HepG2 (cell line): Measurements from ENCODE around the gene CALN1. TPM values are rescaled to one million over a fixed set of nuclear protein-coding genes. Genes with fewer than 3 reads are reported as not detected.

Source experiments
- ATAC-seq: fragments of 200-7000 bp; cut with Tn5 transposase; 3 replicates; pipeline ENCODE4 v1.9.1; 2020; ENCODE audit warnings: mild to moderate bottlenecking, moderate library complexity
- BruUV-seq: library from RNA; stranded (reverse); fragments of 400-500 nt; replicated peaks from 2 replicates; lab custom pipeline; 2021; lab: Mats Ljungman, UMichigan
- CTCF ChIA-PET: fragments of 300-600 bp; formaldehyde crosslinking; extraction: SDS; loops from one replicate; lab custom pipeline; 2021; ENCODE audit warnings: low total read pairs, inconsistent platforms, low intra/inter-chr PET ratio; lab: Yijun Ruan, JAX
- POLR2A ChIA-PET: fragments of 350-600 bp; sonication (Branson Sonifier 250); formaldehyde crosslinking; loops from one replicate; lab custom pipeline; 2020; ENCODE audit warnings: antibody characterized with exemption, inconsistent platforms; lab: Yijun Ruan, JAX
- DNase-seq: peaks from one replicate; pipeline ENCODE4 v3.0.0-alpha.2; 2015; ENCODE audit warnings: low spot score
- FAIRE-seq: peaks from 3 replicates; lab custom pipeline; 2011; peaks lifted over from hg19 to GRCh38; lab: Jason Lieb, UNC
- H2AFZ ChIP-seq: one replicate; pipeline ENCODE4 v1.6.1; 2011; ENCODE audit warnings: low read length, inconsistent platforms
- H3K27ac ChIP-seq: fragments of 300-600 bp; 3 replicates; pipeline ENCODE4 v1.8.0; 2011; ENCODE audit warnings: mixed run types, mild to moderate bottlenecking, mixed read lengths, low read length, inconsistent platforms; ENCODE audit not compliant: insufficient read depth; ENCODE audit errors: extremely low read length
- H3K27me3 ChIP-seq, 2 experiments: fragments of 200-600 bp in 1 of 2; 2 replicates in 1 of 2; 3 replicates in 1 of 2; pipeline versions ENCODE4 v1.6.0 to v1.8.0; 2011; ENCODE audit warnings: low read length in 2 of 2, mild to moderate bottlenecking in 2 of 2, moderate library complexity in 2 of 2, inconsistent platforms in 1 of 2; ENCODE audit not compliant: insufficient read depth in 2 of 2, control insufficient read depth in 1 of 2
- H3K36me3 ChIP-seq, 2 experiments: fragments of 200-600 bp in 1 of 2; replicated peaks in 1 of 2; 2 replicates in 1 of 2; 3 replicates in 1 of 2; pipeline versions ENCODE4 v1.5.1 to v1.8.0; 2011; ENCODE audit warnings: low read length in 2 of 2, inconsistent platforms in 1 of 2; ENCODE audit not compliant: insufficient read depth in 2 of 2, control insufficient read depth in 1 of 2
- H3K4me1 ChIP-seq: 2 replicates; pipeline ENCODE4 v1.5.1; 2012; ENCODE audit warnings: low read length, inconsistent platforms; ENCODE audit not compliant: insufficient read depth
- H3K4me2 ChIP-seq: 2 replicates; pipeline ENCODE4 v1.6.0; 2011; ENCODE audit warnings: low read depth, low read length, inconsistent platforms
- H3K4me3 ChIP-seq, 3 experiments: fragments of 200-600 bp in 1 of 3; sonication (generic), shearing (Covaris generic) in 1 of 3; replicated peaks in 1 of 3; 2 replicates each; pipeline ENCODE4 v1.5.1; 2011 to 2016; ENCODE audit warnings: low read length in 3 of 3, inconsistent platforms in 2 of 3, low read depth in 2 of 3, mild to moderate bottlenecking in 2 of 3, control low read depth in 1 of 3, mixed read lengths in 1 of 3; ENCODE audit not compliant: insufficient read depth in 1 of 3
- H3K79me2 ChIP-seq: one replicate; pipeline ENCODE4 v1.6.1; 2011; ENCODE audit warnings: low read length, inconsistent platforms; ENCODE audit not compliant: insufficient read depth
- H3K9ac ChIP-seq: 2 replicates; pipeline ENCODE4 v1.6.0; 2011; ENCODE audit warnings: mild to moderate bottlenecking, low read depth, low read length, inconsistent platforms; ENCODE audit not compliant: insufficient read depth
- H3K9me3 ChIP-seq: 2 replicates; pipeline ENCODE4 v1.5.1; 2012; ENCODE audit warnings: mild to moderate bottlenecking, low read length
- H4K20me1 ChIP-seq: 2 replicates; pipeline ENCODE4 v1.6.0; 2011; ENCODE audit warnings: inconsistent platforms, mild to moderate bottlenecking, low read length, moderate library complexity; ENCODE audit not compliant: insufficient read depth
- FOXK1 ChIP-seq: sonication (generic); formaldehyde crosslinking; IDR thresholded peaks from 2 replicates; pipeline ENCODE4 v1.4.0; 2020; ENCODE audit warnings: low read depth, missing genetic modification reagents, borderline replicate concordance
- KLF12 ChIP-seq: sonication (generic); formaldehyde crosslinking; IDR thresholded peaks from 2 replicates; pipeline ENCODE4 v1.4.0; 2020; ENCODE audit warnings: missing genetic modification reagents, borderline replicate concordance
- MAF1 ChIP-seq: sonication (generic); formaldehyde crosslinking; IDR thresholded peaks from 2 replicates; pipeline ENCODE4 v1.5.0; 2020; ENCODE audit warnings: missing genetic modification reagents, borderline replicate concordance
- MIER3 ChIP-seq: IDR thresholded peaks from 2 replicates; pipeline ENCODE4 v1.6.1; 2016; ENCODE audit warnings: missing compliant biosample characterization, borderline replicate concordance
- MTF1 ChIP-seq: sonication (generic); formaldehyde crosslinking; IDR thresholded peaks from 2 replicates; pipeline ENCODE4 v1.5.0; 2020; ENCODE audit warnings: missing genetic modification reagents
- PCBP2 ChIP-seq: fragments of 200-400 bp; formaldehyde crosslinking; optimal IDR thresholded peaks from 2 replicates; pipeline ENCODE3; 2018; ENCODE audit warnings: low read length, low read depth; ENCODE audit not compliant: poor library complexity, severe bottlenecking
- SMARCC2 ChIP-seq: fragments of 450-650 bp; IDR thresholded peaks from 2 replicates; pipeline ENCODE4 v1.6.1; 2017; ENCODE audit warnings: antibody characterized with exemption, mild to moderate bottlenecking
- SRSF1 ChIP-seq: fragments of 200-400 bp; formaldehyde crosslinking; optimal IDR thresholded peaks from 2 replicates; pipeline ENCODE3; 2017; ENCODE audit warnings: mild to moderate bottlenecking, low read depth, low read length, moderate library complexity
- ZNF333 ChIP-seq: sonication (generic); formaldehyde crosslinking; IDR thresholded peaks from 2 replicates; pipeline ENCODE4 v1.4.0; 2020; ENCODE audit warnings: mild to moderate bottlenecking, missing genetic modification reagents, borderline replicate concordance
- WGBS: methylation state at CpG from one replicate; pipeline ENCODE4 v1.1.6; 2017; ENCODE audit warnings: low lambda C conversion rate; 5-methylcytosine and 5-hydroxymethylcytosine counted together
- in situ Hi-C: cut with HindIII; loops from 2 replicates; pipeline ENCODE4 v1.10.0; 2017; ENCODE audit warnings: low pct_unique_long_range_greater_than_20kb; ENCODE audit not compliant: extremely low pct_ligation_motif_present
- intact Hi-C: fragments of 100-400 bp; cut with micrococcal nuclease; formaldehyde crosslinking; loops from one replicate; pipeline ENCODE4 v1.10.0; 2022; ENCODE audit not compliant: unreplicated experiment
- polyA plus RNA-seq, 8 experiments: library from polyadenylated mRNA; depleted of rRNA in 3 of 8; stranded (reverse) in 7 of 8; unstranded in 1 of 8; fragments of >200 nt; fragmentation: Illumina TruSeq in 4 of 8; extraction: Trizol in 4 of 8; gene quantifications; 2 replicates each; pipeline versions ENCODE4 v1.2.1 to v1.2.3, GENCODE V29; 2011 to 2016; ENCODE audit warnings: low read depth in 4 of 8, missing spikeins in 1 of 8, mixed read lengths in 1 of 8; ENCODE audit not compliant: insufficient read depth in 1 of 8
- total RNA-seq, 5 experiments: library from RNA; depleted of rRNA; stranded (reverse); fragments of >200 nt; fragmentation: Illumina TruSeq; extraction: Trizol; gene quantifications; 2 replicates each; pipeline ENCODE4 v1.2.3, GENCODE V29; 2016; ENCODE audit warnings: low read depth in 1 of 5
- TF ChIP-seq, protein P1 (sequence below): sonication (generic); formaldehyde crosslinking; IDR thresholded peaks from 2 replicates; pipeline ENCODE4 v1.9.0; 2021; ENCODE audit warnings: missing genetic modification reagents, borderline replicate concordance

Gene CALN1
- total and polyA plus RNA-seq, 2 of the 13 experiments (the other 11 are each of a cell fraction or from before 2014, with no cell fraction given), result not detected

DNA sequence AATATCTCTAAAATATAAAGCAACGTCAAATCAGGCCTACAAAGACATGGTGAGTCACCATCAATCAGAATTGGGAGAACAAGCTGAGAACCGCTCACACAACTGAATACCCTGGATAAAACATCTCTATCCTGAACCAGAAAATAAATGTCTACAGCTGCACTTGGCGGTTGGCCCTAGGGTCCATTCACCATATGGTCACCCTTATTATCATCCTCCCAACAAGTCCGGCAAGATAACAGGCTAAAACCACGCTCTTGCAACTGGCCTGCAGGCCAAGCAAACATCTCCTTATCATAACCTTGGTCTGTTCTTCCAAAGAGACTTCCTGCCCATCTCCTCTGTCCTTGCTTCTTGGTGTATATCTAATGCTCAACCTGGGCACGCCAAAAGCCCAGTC is 310.7 kb downstream of the CALN1 start (continued):
- TF ChIP-seq PCBP2, result no peak
- no peak for TF ChIP-seq FOXK1 (CRISPR knock-in tag)
- TF ChIP-seq, protein P1, sequence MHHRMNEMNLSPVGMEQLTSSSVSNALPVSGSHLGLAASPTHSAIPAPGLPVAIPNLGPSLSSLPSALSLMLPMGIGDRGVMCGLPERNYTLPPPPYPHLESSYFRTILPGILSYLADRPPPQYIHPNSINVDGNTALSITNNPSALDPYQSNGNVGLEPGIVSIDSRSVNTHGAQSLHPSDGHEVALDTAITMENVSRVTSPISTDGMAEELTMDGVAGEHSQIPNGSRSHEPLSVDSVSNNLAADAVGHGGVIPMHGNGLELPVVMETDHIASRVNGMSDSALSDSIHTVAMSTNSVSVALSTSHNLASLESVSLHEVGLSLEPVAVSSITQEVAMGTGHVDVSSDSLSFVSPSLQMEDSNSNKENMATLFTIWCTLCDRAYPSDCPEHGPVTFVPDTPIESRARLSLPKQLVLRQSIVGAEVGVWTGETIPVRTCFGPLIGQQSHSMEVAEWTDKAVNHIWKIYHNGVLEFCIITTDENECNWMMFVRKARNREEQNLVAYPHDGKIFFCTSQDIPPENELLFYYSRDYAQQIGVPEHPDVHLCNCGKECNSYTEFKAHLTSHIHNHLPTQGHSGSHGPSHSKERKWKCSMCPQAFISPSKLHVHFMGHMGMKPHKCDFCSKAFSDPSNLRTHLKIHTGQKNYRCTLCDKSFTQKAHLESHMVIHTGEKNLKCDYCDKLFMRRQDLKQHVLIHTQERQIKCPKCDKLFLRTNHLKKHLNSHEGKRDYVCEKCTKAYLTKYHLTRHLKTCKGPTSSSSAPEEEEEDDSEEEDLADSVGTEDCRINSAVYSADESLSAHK (CRISPR knock-in tag), result no peak
- TF ChIP-seq MAF1 (CRISPR knock-in tag), result no peak

DNA sequence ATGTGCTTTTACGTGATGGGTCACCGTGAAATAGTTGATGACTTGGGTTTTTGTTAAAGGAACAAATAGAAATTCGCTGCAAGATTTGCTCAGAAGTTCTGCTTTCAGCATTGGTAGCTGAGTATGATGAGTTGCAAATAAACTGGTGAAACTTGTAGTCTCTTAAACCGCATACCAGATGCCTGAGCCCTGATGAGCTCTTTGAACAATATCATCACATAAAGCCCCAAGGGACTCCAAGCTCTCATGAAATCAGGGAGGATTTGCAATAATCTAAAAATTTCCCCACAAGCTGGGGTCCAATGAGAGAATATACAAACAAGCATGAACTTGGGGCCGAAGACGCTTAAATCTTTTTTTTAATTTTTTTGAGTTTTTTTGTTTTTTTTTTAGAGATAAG is 312.4 kb downstream of the CALN1 start:
- no peak overlapping the region for H3K9ac ChIP-seq
- no peaks in the 10 kb centered on the region for H3K79me2 ChIP-seq
- H3K9me3 ChIP-seq, result no peaks in the 10 kb centered on the region
- ChIA-PET CTCF (no interaction called here), POLR2A (no interaction called here)
- BruUV-seq, result no TSS peak
- no peaks in the 10 kb centered on the region for H3K36me3 ChIP-seq
- H3K4me3 ChIP-seq, result no peak overlapping the region
- 13% methylated on average over 6 of the region's 6 CpGs for WGBS
- H2AFZ ChIP-seq, result no peak overlapping the region
- no peak overlapping the region for H3K27ac ChIP-seq
- H4K20me1 ChIP-seq, result no peaks in the 10 kb centered on the region
- in situ Hi-C loops (no loop called here), intact Hi-C loops (no loop called here)
- no peaks in the 10 kb centered on the region for H3K4me1 ChIP-seq
- peaks cover 0 to 11% of the 10 kb centered on the region in 2 experiments; a peak in 3 of 5 replicates for H3K27me3 ChIP-seq
- DNase-seq, result no peak
- no peak for TF ChIP-seq KLF12
- no peak for TF ChIP-seq ZNF333 (CRISPR knock-in tag)
- TF ChIP-seq SRSF1, result no peak
- TF ChIP-seq MIER3, result no peak
- no peak for TF ChIP-seq SMARCC2
- no peak for TF ChIP-seq MTF1 (CRISPR knock-in tag)
- TF ChIP-seq, all 625 proteins: peak for 0
- no peak overlapping the region for H3K4me2 ChIP-seq
- no peak for FAIRE-seq
- no peak for ATAC-seq
